Adipocyte (in vitro differentiated cells): ENCODE measurements around the gene HOMER2.

Source experiments
- DNase-seq: peaks from one replicate; pipeline ENCODE4 v3.0.0-alpha.2; 2015; ENCODE audit warnings: low read depth
- H3K27me3 ChIP-seq: replicated peaks from 2 replicates; pipeline ENCODE4 v1.7.0; 2013; ENCODE audit warnings: mild to moderate bottlenecking, low read length, moderate library complexity; ENCODE audit not compliant: control insufficient read depth, insufficient read depth
- H3K36me3 ChIP-seq: 2 replicates; pipeline ENCODE4 v1.7.0; 2013; ENCODE audit warnings: low read length, mild to moderate bottlenecking, moderate library complexity; ENCODE audit not compliant: control insufficient read depth, insufficient read depth, severe bottlenecking
- H3K4me1 ChIP-seq: 2 replicates; pipeline ENCODE4 v1.7.0; 2013; ENCODE audit warnings: mild to moderate bottlenecking, low read length, moderate library complexity; ENCODE audit not compliant: control insufficient read depth, insufficient read depth
- H3K4me3 ChIP-seq: 2 replicates; pipeline ENCODE4 v1.7.0; 2013; ENCODE audit warnings: mild to moderate bottlenecking, low read length, moderate library complexity
- H3K9ac ChIP-seq: 2 replicates; pipeline ENCODE4 v1.7.0; 2013; ENCODE audit warnings: mild to moderate bottlenecking, low read length, moderate library complexity
- H3K9me3 ChIP-seq: 2 replicates; pipeline ENCODE4 v1.7.0; 2013; ENCODE audit warnings: mild to moderate bottlenecking, low read length, moderate library complexity; ENCODE audit not compliant: control insufficient read depth

Gene HOMER2

GRCh38 chr15:82807920-82808633 is 144.4 kb downstream of the HOMER2 start:
- H3K9me3 ChIP-seq = no peaks in the 10 kb centered on the region
- no peaks in the 10 kb centered on the region for H3K27me3 ChIP-seq
- H3K9ac ChIP-seq = no peak overlapping the region
- H3K4me1 ChIP-seq = peaks cover 20% of the 10 kb centered on the region
- H3K36me3 ChIP-seq = peaks cover 2% of the 10 kb centered on the region
- no peak overlapping the region for H3K4me3 ChIP-seq
- no peak for DNase-seq

GRCh38 chr15:82805994-82806406 is 146.5 kb downstream of the HOMER2 start, which contains the start of gene FSD2:
TSS of gene FSD2 (minus strand) at chr15:82806069. CDS start at chr15:82787390, 18,679 bp downstream.
- H3K4me3 ChIP-seq = no peak within 1 kb of the TSS
- H3K9ac ChIP-seq = no peak within 1 kb of the TSS
- peaks cover 7% of the 10 kb centered on the region for H3K4me1 ChIP-seq
- no peaks in the 10 kb centered on the region for H3K36me3 ChIP-seq
- DNase-seq = no peak
- no peaks in the 10 kb centered on the region for H3K9me3 ChIP-seq
- peaks cover 8% of the 10 kb centered on the region for H3K27me3 ChIP-seq

- DNase-seq = no peak
- no peak overlapping the region for H3K4me3 ChIP-seq
- no peaks in the 10 kb centered on the region for H3K36me3 ChIP-seq
- H3K9ac ChIP-seq = no peak overlapping the region
- H3K27me3 ChIP-seq = peaks cover 18% of the 10 kb centered on the region
- H3K4me1 ChIP-seq = peaks cover 7% of the 10 kb centered on the region
- no peaks in the 10 kb centered on the region for H3K9me3 ChIP-seq
Measured at GRCh38 chr15:82804575-82804949, 148.0 kb downstream of the HOMER2 start.

GRCh38 chr15:82803793-82804574 is 148.5 kb downstream of the HOMER2 start:
- H3K4me3 ChIP-seq = no peak overlapping the region
- H3K9me3 ChIP-seq = no peaks in the 10 kb centered on the region
- peak; percentile 16 for DNase-seq
- peaks cover 20% of the 10 kb centered on the region for H3K27me3 ChIP-seq
- peaks cover 5% of the 10 kb centered on the region for H3K4me1 ChIP-seq
- H3K9ac ChIP-seq = no peak overlapping the region
- no peaks in the 10 kb centered on the region for H3K36me3 ChIP-seq

GRCh38 chr15:82802497-82802896 is 150.0 kb downstream of the HOMER2 start:
- Histone ChIP-seq H3K4me3 (no peak overlapping the region), H3K4me1 (no peaks in the 10 kb centered on the region), H3K9ac (no peak overlapping the region), H3K9me3 (no peaks in the 10 kb centered on the region), H3K36me3 (no peaks in the 10 kb centered on the region), H3K27me3 (peaks cover 20% of the 10 kb centered on the region)
- DNase-seq = no peak

- H3K9ac ChIP-seq = no peak overlapping the region
- no peaks in the 10 kb centered on the region for H3K36me3 ChIP-seq
- H3K9me3 ChIP-seq = no peaks in the 10 kb centered on the region
- H3K27me3 ChIP-seq = peaks cover 20% of the 10 kb centered on the region
- no peaks in the 10 kb centered on the region for H3K4me1 ChIP-seq
- no peak for DNase-seq
- no peak overlapping the region for H3K4me3 ChIP-seq
Measured at GRCh38 chr15:82799183-82799841, 153.2 kb downstream of the HOMER2 start.
